T-helper 1 cell (primary cell): ENCODE results near the gene WARS2.

Experiments
- DNase-seq, 5 donors: peaks; one replicate each; pipeline ENCODE4 v3.0.0-alpha.2; 2012 to 2020

Gene WARS2

GRCh38 chr1:118995312-118996016 lies 145.0 kb downstream of the WARS2 start:
- no peak for DNase-seq

- DNase-seq, result no peak
Measured at GRCh38 chr1:118993700-118994026, 146.8 kb downstream of the WARS2 start.

- no peak for DNase-seq
Measured at GRCh38 chr1:118992868-118993699, 147.4 kb downstream of the WARS2 start.

GRCh38 chr1:118992237-118992825 lies 148.1 kb downstream of the WARS2 start:
- no peak for DNase-seq

- DNase-seq, result no peak
Measured at GRCh38 chr1:118991448-118991847, 149.0 kb downstream of the WARS2 start.

- no peak for DNase-seq
Measured at GRCh38 chr1:118990513-118991152, 149.8 kb downstream of the WARS2 start.

GRCh38 chr1:118989878-118990378 lies 150.5 kb downstream of the WARS2 start:
- DNase-seq, result no peak

GRCh38 chr1:118989006-118989815 lies 151.2 kb downstream of the WARS2 start:
- no peak for DNase-seq

- DNase-seq, result no peak
Measured at GRCh38 chr1:118988186-118989005, 152.1 kb downstream of the WARS2 start, which contains the start of gene TBX15. Gene TBX15 (minus strand): TSS chr1:118988343. CDS start chr1:118987795, 548 bp downstream.

- no peak for DNase-seq
Measured at GRCh38 chr1:118987468-118988185, 152.8 kb downstream of the WARS2 start.

GRCh38 chr1:118986555-118987467 lies 153.6 kb downstream of the WARS2 start:
- no peak for DNase-seq

- DNase-seq, result no peak
Measured at GRCh38 chr1:118985640-118986554, 154.6 kb downstream of the WARS2 start.

- DNase-seq, result no peak
Measured at GRCh38 chr1:118984722-118985639, 155.5 kb downstream of the WARS2 start.

- DNase-seq, result no peak
Measured at GRCh38 chr1:118984086-118984721, 156.2 kb downstream of the WARS2 start.

- DNase-seq, result no peak
Measured at GRCh38 chr1:118983558-118984041, 156.9 kb downstream of the WARS2 start.

GRCh38 chr1:118982821-118983557 lies 157.5 kb downstream of the WARS2 start:
- DNase-seq, result no peak
